Naive thymus-derived CD8-positive, alpha-beta T cell (primary cell): ENCODE measurements around the gene DPRX. TPM values are rescaled to one million over a fixed set of nuclear protein-coding genes. Genes with fewer than 3 reads are reported as not detected.
A peak's percentile ranks its signal among the peaks of the same experiment; 100 is the strongest.

Experiments
- ATAC-seq, 2 donors: fragments of 150-1000 bp; cut with Tn5 transposase in 1 of 2; sonication (Bioruptor Pico), chemical (Tn5 transposase) in 1 of 2; 1 replicate in 1 of 2; 2 replicates in 1 of 2; pipeline ENCODE4 v1.10.0; 2021; ENCODE audit warnings: mild to moderate bottlenecking in 2 of 2, moderate library complexity in 2 of 2
- POLR2A ChIA-PET: fragments of 350-600 bp; sonication (Branson Sonifier 250); formaldehyde crosslinking; loops from one replicate; lab custom pipeline; 2021; ENCODE audit warnings: antibody characterized with exemption; lab: Charles Lee
- DNase-seq, 10 donors: peaks; one replicate each; pipeline versions ENCODE4 v3.0.0 to v3.0.0-alpha.2; 2020 to 2022
- H3K27ac Mint-ChIP-seq, 10 donors: one replicate each; pipeline ENCODE4 v1.8.0; 2020 to 2022; ENCODE audit warnings: mild to moderate bottlenecking in 10 of 10, mixed read lengths in 10 of 10, moderate library complexity in 4 of 10, inconsistent platforms in 1 of 10
- H3K27me3 Mint-ChIP-seq, 5 donors: one replicate each; pipeline ENCODE4 v1.8.0; 2021 to 2022; ENCODE audit warnings: mixed read lengths in 5 of 5
- H3K36me3 Mint-ChIP-seq, 3 donors: one replicate each; pipeline ENCODE4 v1.8.0; 2020 to 2022; ENCODE audit warnings: mixed read lengths in 3 of 3, mild to moderate bottlenecking in 2 of 3, inconsistent platforms in 1 of 3
- H3K4me1 Mint-ChIP-seq, 4 donors: one replicate each; pipeline ENCODE4 v1.8.0; 2021 to 2022; ENCODE audit warnings: mixed read lengths in 4 of 4
- H3K4me3 Mint-ChIP-seq, 10 donors: one replicate each; pipeline ENCODE4 v1.8.0; 2020 to 2022; ENCODE audit warnings: mild to moderate bottlenecking in 10 of 10, mixed read lengths in 10 of 10, moderate library complexity in 6 of 10, inconsistent platforms in 1 of 10
- H3K9me3 Mint-ChIP-seq, 9 donors: one replicate each; pipeline ENCODE4 v1.8.0; 2020 to 2022; ENCODE audit warnings: mixed read lengths in 9 of 9, mild to moderate bottlenecking in 3 of 9, inconsistent platforms in 1 of 9, moderate library complexity in 1 of 9
- polyA plus RNA-seq, 3 donors: library from polyadenylated mRNA; unstranded; fragments of 300-500 nt; fragmentation: Illumina TruSeq; gene quantifications; one replicate each; pipeline ENCODE4 v1.2.3, GENCODE V29; 2021
- total RNA-seq, 8 experiments: library from RNA in 2 of 8; stranded (reverse) in 2 of 8; gene quantifications; one replicate each; pipeline ENCODE4 v1.2.3 and lab custom pipeline; 2021 to 2026

DPRX gene, protein sequence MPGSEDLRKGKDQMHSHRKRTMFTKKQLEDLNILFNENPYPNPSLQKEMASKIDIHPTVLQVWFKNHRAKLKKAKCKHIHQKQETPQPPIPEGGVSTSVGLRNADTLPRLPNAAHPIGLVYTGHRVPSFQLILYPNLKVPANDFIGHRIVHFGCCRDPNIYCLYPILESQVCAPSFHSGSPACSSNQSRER
- total RNA-seq (not detected), polyA plus RNA-seq (not detected), total RNA-seq (lab: John Stamatoyannopoulos, UW) (0 reads per million in 6 experiments)

DNA sequence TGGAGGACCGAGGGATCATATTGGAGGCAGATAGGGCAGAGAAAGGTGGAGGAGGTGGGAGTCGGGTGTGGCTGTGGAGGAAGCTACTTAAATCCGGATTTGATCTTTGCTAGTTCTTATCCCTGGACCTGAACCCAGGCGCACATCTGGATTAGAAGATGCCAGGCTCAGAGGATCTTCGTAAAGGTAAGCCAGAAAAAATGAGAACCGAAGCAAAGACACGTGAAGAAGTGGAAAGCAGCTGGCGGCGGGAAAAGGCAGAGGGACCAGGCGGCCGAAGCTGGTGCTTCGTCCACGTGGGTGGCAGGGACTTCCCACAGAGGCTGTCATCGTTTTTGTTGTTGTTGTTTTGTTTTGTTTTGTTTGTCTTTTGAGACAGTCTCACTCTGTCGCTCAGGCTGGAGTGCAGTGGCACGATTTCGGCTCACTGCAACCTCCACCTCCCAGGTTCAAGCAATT is at the start of gene DPRX:
TSS of gene DPRX (plus strand) at position 51 of the 459 bp plus-strand sequence. CDS start at position 159, 108 bp downstream.
- Mint-ChIP-seq H3K4me1 (no peaks in the 10 kb centered on the region), H3K4me3 (no peak within 1 kb of the TSS), H3K36me3 (peaks cover 0 to 23% (median 3%) of the 10 kb centered on the region in 3 donors), H3K9me3 (peaks cover 0 to 53% (median 13%) of the 10 kb centered on the region in 9 donors), H3K27ac (peak within 1 kb of the TSS in 1 of 10 donors; percentile 1), H3K27me3 (peaks cover 0 to 9% (median 3%) of the 10 kb centered on the region in 5 donors)
- ATAC-seq (no peak), DNase-seq (no peak)
- POLR2A ChIA-PET: no interaction called here

GRCh38 chr19:53583181-53583580 is 48.6 kb upstream of the DPRX start:
- peaks cover 0 to 1% (median 0%) of the 10 kb centered on the region in 4 donors for H3K4me1 Mint-ChIP-seq
- no peak for DNase-seq
- H3K27ac Mint-ChIP-seq: no peak overlapping the region
- H3K27me3 Mint-ChIP-seq: no peaks in the 10 kb centered on the region
- H3K4me3 Mint-ChIP-seq: peak overlapping the region in 1 of 10 donors; percentile 44
- ATAC-seq: no peak
- peaks cover 0 to 79% (median 24%) of the 10 kb centered on the region in 9 donors for H3K9me3 Mint-ChIP-seq
- POLR2A ChIA-PET: no interaction called here
- peaks cover 18 to 33% (median 21%) of the 10 kb centered on the region in 3 donors for H3K36me3 Mint-ChIP-seq

DNA sequence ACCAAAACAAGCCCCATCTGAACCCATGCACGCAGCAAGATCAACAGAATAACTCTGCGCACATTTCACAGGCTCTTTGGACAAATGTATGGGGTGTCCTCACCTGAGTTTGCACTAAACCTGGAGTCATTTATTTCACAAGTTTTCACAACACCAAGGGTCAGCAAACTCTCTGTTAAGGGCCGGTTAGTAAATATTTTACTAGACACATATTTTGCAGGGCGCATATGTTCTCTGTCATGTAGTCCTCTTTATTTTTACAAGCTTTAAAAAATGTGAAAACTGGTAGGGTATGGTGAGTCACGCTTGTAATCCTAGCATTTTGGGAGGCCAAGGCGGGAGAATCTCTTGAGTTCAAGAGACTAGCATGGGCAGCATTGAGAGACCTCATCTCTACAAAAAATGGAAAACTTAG is 45.5 kb upstream of the DPRX start:
- POLR2A ChIA-PET: no interaction called here

GRCh38 chr19:53594811-53595509 is 36.8 kb upstream of the DPRX start:
- POLR2A ChIA-PET: no interaction called here
- ATAC-seq: no peak
- Mint-ChIP-seq H3K27ac (no peak overlapping the region), H3K4me1 (no peaks in the 10 kb centered on the region), H3K27me3 (no peaks in the 10 kb centered on the region), H3K4me3 (no peak overlapping the region), H3K36me3 (peaks cover 0 to 12% (median 5%) of the 10 kb centered on the region in 3 donors), H3K9me3 (peaks cover 0 to 38% (median 14%) of the 10 kb centered on the region in 9 donors)
- DNase-seq: no peak

More for the DNA sequence above, 45.5 kb upstream of the DPRX start:
- Mint-ChIP-seq H3K4me3 (no peak overlapping the region), H3K27me3 (no peaks in the 10 kb centered on the region), H3K4me1 (peaks cover 0 to 1% (median 0%) of the 10 kb centered on the region in 4 donors), H3K27ac (no peak overlapping the region), H3K9me3 (peaks cover 0 to 69% (median 24%) of the 10 kb centered on the region in 9 donors), H3K36me3 (peaks cover 2 to 19% (median 4%) of the 10 kb centered on the region in 3 donors)
- no peak for DNase-seq
- ATAC-seq: no peak

DNA sequence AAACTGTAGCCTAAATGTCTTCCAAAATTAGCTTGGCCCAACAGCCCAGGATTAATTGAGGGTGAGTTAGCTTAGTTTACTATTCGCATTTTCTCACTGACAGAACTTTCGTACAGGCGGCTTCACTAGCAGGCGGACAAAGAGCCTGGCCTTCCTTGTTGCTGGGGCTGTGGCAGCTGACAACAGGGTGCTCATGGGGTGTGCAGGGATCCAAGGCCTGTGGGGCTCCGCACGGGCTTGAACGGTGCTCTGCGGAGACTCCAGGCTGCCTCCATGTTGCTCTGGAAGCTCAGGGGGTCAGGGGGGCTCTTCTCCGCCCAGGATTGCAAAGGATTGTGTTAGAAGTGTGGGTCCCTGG is 36.3 kb upstream of the DPRX start:
- no peak overlapping the region for H3K4me3 Mint-ChIP-seq
- no peak for ATAC-seq
- peaks cover 0 to 12% (median 5%) of the 10 kb centered on the region in 3 donors for H3K36me3 Mint-ChIP-seq
- H3K9me3 Mint-ChIP-seq: peaks cover 0 to 37% (median 14%) of the 10 kb centered on the region in 9 donors
- DNase-seq: no peak
- POLR2A ChIA-PET: no interaction called here
- no peaks in the 10 kb centered on the region for H3K27me3 Mint-ChIP-seq
- H3K27ac Mint-ChIP-seq: no peak overlapping the region
- H3K4me1 Mint-ChIP-seq: no peaks in the 10 kb centered on the region

- Mint-ChIP-seq H3K4me1 (no peaks in the 10 kb centered on the region), H3K36me3 (peaks cover 0 to 12% (median 5%) of the 10 kb centered on the region in 3 donors), H3K4me3 (no peak overlapping the region), H3K27ac (no peak overlapping the region), H3K27me3 (no peaks in the 10 kb centered on the region), H3K9me3 (peaks cover 0 to 33% (median 12%) of the 10 kb centered on the region in 9 donors)
- POLR2A ChIA-PET: no interaction called here
- ATAC-seq (no peak), DNase-seq (no peak)
Observed at GRCh38 chr19:53596056-53596455, 35.7 kb upstream of the DPRX start.

DNA sequence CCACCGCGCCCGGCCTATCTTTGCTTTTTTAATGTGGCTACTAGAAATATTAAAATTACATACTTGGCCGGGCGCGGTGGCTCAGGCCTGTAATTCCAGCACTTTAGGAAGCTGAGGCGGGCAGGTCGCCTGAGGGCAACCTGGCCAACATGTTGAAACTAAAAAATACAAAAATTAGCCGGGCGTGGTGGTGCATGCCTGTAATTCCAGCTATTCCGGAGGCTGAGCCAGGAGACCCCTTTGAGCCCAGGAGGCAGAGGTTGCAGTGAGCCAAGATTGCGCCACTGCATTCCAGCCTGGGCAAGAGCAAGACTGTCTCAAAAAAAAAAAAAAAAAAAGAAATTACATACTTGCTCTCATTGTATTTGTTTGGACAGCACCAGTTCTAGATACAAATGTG is 34.8 kb upstream of the DPRX start:
- peaks cover 0 to 8% (median 7%) of the 10 kb centered on the region in 3 donors for H3K36me3 Mint-ChIP-seq
- no peak overlapping the region for H3K27ac Mint-ChIP-seq
- no peak overlapping the region for H3K4me3 Mint-ChIP-seq
- H3K9me3 Mint-ChIP-seq: peaks cover 0 to 33% (median 9%) of the 10 kb centered on the region in 9 donors
- POLR2A ChIA-PET: no interaction called here
- ATAC-seq (no peak), DNase-seq (no peak)
- no peaks in the 10 kb centered on the region for H3K27me3 Mint-ChIP-seq
- peaks cover 0 to 2% (median 0%) of the 10 kb centered on the region in 4 donors for H3K4me1 Mint-ChIP-seq

GRCh38 chr19:53598361-53598760 is 33.4 kb upstream of the DPRX start:
- no peak overlapping the region for H3K27ac Mint-ChIP-seq
- no peak for DNase-seq

GRCh38 chr19:53600217-53600616 is 31.6 kb upstream of the DPRX start:
- DNase-seq: no peak
- H3K27ac Mint-ChIP-seq: no peak overlapping the region
- POLR2A ChIA-PET: no interaction called here
- no peak for ATAC-seq
- H3K9me3 Mint-ChIP-seq: peaks cover 0 to 43% (median 7%) of the 10 kb centered on the region in 9 donors
- H3K36me3 Mint-ChIP-seq: peaks cover 0 to 13% (median 7%) of the 10 kb centered on the region in 3 donors
- H3K27me3 Mint-ChIP-seq: peaks cover 0 to 5% (median 0%) of the 10 kb centered on the region in 5 donors
- H3K4me3 Mint-ChIP-seq: no peak overlapping the region
- peaks cover 0 to 2% (median 0%) of the 10 kb centered on the region in 4 donors for H3K4me1 Mint-ChIP-seq

More at GRCh38 chr19:53598361-53598760, 33.4 kb upstream of the DPRX start:
- no peaks in the 10 kb centered on the region for H3K27me3 Mint-ChIP-seq
- ATAC-seq: no peak
- peaks cover 0 to 2% (median 0%) of the 10 kb centered on the region in 4 donors for H3K4me1 Mint-ChIP-seq
- POLR2A ChIA-PET: no interaction called here
- peaks cover 0 to 9% (median 4%) of the 10 kb centered on the region in 3 donors for H3K36me3 Mint-ChIP-seq
- H3K4me3 Mint-ChIP-seq: no peak overlapping the region
- peaks cover 0 to 41% (median 7%) of the 10 kb centered on the region in 9 donors for H3K9me3 Mint-ChIP-seq

- peaks cover 0 to 8% (median 6%) of the 10 kb centered on the region in 3 donors for H3K36me3 Mint-ChIP-seq
Observed at GRCh38 chr19:53606031-53606430, 25.8 kb upstream of the DPRX start.

DNA sequence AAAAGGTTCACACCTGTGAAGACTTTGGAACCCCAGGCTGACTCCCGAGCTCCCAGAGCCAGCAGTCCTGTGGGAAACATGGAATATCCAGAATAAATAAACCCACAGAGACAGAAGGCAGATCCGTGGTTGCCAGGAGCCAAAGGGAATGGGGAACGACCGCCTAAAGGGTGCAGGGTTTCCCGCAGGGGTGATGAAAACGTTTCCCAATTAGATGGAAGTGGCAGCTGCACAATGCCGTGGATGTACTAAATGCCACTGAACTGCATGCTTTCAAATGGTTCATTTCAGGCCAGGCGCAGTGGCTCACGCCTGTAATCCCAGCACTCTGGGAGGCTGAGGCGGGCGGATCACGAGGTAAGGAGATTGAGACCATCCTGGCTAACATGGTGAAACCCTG is 23.4 kb upstream of the DPRX start:
- Mint-ChIP-seq H3K36me3 (peaks cover 0 to 4% (median 4%) of the 10 kb centered on the region in 3 donors), H3K9me3 (peaks cover 0 to 47% (median 5%) of the 10 kb centered on the region in 9 donors)

More at GRCh38 chr19:53606031-53606430, 25.8 kb upstream of the DPRX start:
- Mint-ChIP-seq H3K9me3 (peaks cover 0 to 42% (median 4%) of the 10 kb centered on the region in 9 donors), H3K27ac (peak overlapping the region in 1 of 10 donors; percentile 29), H3K27me3 (peaks cover 0 to 5% (median 0%) of the 10 kb centered on the region in 5 donors), H3K4me1 (peaks cover 0 to 2% (median 0%) of the 10 kb centered on the region in 4 donors), H3K4me3 (peak overlapping the region in 1 of 10 donors; percentile 29)
- POLR2A ChIA-PET: no interaction called here
- DNase-seq (no peak), ATAC-seq (no peak)

DNA sequence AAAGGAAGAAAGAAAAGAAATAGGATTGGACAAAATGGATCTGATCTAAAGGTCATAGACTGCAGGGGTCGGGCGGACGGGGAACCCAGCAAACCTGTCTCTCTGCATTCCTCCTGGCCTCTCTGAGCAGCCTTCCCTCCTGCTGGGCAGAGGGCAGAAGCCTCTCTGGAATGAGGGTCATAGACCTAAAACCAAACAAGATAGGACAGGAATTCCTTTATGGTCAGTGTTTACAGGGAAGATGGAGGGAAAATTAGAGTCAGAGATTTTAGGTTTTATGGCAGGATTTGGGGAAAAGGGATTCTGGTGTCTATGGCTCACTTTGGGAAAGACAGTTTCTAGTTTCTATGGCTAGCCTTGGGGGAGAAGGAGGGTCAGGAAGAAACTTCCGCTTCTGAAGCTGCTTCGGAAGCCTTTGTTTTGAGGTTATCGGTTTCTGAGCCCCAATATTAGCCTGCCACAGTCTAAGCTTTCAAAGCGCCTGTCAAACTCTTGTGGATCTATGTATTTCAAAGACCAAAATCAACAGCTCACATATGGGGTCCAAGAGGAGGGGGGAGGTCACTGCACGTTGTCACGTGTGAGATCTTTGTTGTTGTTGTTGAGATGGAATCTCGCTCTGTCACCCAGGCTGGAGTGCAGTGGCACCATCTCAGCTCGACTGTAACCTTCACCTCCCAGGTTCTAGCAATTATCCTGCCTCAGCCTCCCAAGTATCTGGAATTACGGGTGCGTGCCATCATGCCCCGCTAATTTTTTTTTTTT is 18.9 kb upstream of the DPRX start:
- ATAC-seq: no peak
- no peaks in the 10 kb centered on the region for H3K4me1 Mint-ChIP-seq
- no peak overlapping the region for H3K27ac Mint-ChIP-seq
- H3K27me3 Mint-ChIP-seq: no peaks in the 10 kb centered on the region
- POLR2A ChIA-PET: no interaction called here
- DNase-seq: no peak
- peaks cover 0 to 58% (median 11%) of the 10 kb centered on the region in 9 donors for H3K9me3 Mint-ChIP-seq
- H3K36me3 Mint-ChIP-seq: peaks cover 0 to 5% (median 0%) of the 10 kb centered on the region in 3 donors
- H3K4me3 Mint-ChIP-seq: no peak overlapping the region

More for the DNA sequence above, 23.4 kb upstream of the DPRX start:
- DNase-seq: no peak
- Mint-ChIP-seq H3K4me1 (no peaks in the 10 kb centered on the region), H3K4me3 (no peak overlapping the region), H3K27me3 (peaks cover 0 to 5% (median 0%) of the 10 kb centered on the region in 5 donors), H3K27ac (no peak overlapping the region)
- no peak for ATAC-seq
- POLR2A ChIA-PET: no interaction called here
